GM12878 (cell line): ENCODE data around the gene SLC34A1. TPM values are rescaled to one million over a fixed set of nuclear protein-coding genes. Genes with fewer than 3 reads are reported as not detected.
A peak's percentile ranks its signal among the peaks of the same experiment; 100 is the strongest.

Experiments used
- ATF2 ChIP-seq: IDR thresholded peaks from 2 replicates; pipeline ENCODE4 v1.6.1; 2012; ENCODE audit warnings: low read length, inconsistent platforms
- BACH1 ChIP-seq: fragments of 450-650 bp; IDR thresholded peaks from 2 replicates; pipeline ENCODE4 v1.6.1; 2017; ENCODE audit warnings: mild to moderate bottlenecking, borderline replicate concordance
- BMI1 ChIP-seq: fragments of 450-650 bp; IDR thresholded peaks from 2 replicates; pipeline ENCODE4 v1.6.1; 2016; ENCODE audit warnings: mild to moderate bottlenecking, moderate library complexity, borderline replicate concordance
- CBX3 ChIP-seq: fragments of 200-600 bp; sonication (generic); IDR thresholded peaks from 2 replicates; pipeline ENCODE4 v1.6.1; 2016; ENCODE audit warnings: low read depth, borderline replicate concordance
- CREM ChIP-seq: IDR thresholded peaks from 2 replicates; pipeline ENCODE4 v1.6.1; 2014; ENCODE audit warnings: antibody characterized with exemption, low read depth
- CUX1 ChIP-seq: IDR thresholded peaks from 2 replicates; pipeline ENCODE4 v1.6.1; 2012; ENCODE audit warnings: improper control_type of control experiment, low read depth, low read length; ENCODE audit not compliant: insufficient replicate concordance
- E2F4 ChIP-seq: IDR thresholded peaks from 2 replicates; pipeline ENCODE4 v1.6.1; 2012; ENCODE audit warnings: low read depth, low read length, improper control_type of control experiment
- HDGF ChIP-seq: fragments of 450-650 bp; IDR thresholded peaks from 2 replicates; pipeline ENCODE4 v1.6.1; 2016; ENCODE audit warnings: antibody characterized with exemption
- JUND ChIP-seq: IDR thresholded peaks from 2 replicates; pipeline ENCODE4 v1.6.1; 2012; ENCODE audit warnings: low read depth, mild to moderate bottlenecking, low read length, improper control_type of control experiment, moderate library complexity
- KAT2A ChIP-seq: conservative IDR thresholded peaks from 2 replicates; pipeline ENCODE4 v1.6.1; 2011; ENCODE audit warnings: low read depth, low read length; ENCODE audit not compliant: control insufficient read depth
- MTA2 ChIP-seq: fragments of 450-650 bp; IDR thresholded peaks from 2 replicates; pipeline ENCODE4 v1.6.1; 2016; ENCODE audit warnings: low read depth, mild to moderate bottlenecking, moderate library complexity
- NFXL1 ChIP-seq: fragments of 450-650 bp; IDR thresholded peaks from 2 replicates; pipeline ENCODE4 v1.6.1; 2017; ENCODE audit warnings: antibody characterized with exemption, mild to moderate bottlenecking, borderline replicate concordance
- NKRF ChIP-seq: fragments of 450-650 bp; conservative IDR thresholded peaks from 2 replicates; pipeline ENCODE4 v1.6.1; 2017; ENCODE audit warnings: mild to moderate bottlenecking, moderate library complexity
- PAX8 ChIP-seq: fragments of 450-650 bp; IDR thresholded peaks from 2 replicates; pipeline ENCODE4 v1.6.1; 2017; ENCODE audit warnings: mild to moderate bottlenecking, moderate library complexity
- PBX3 ChIP-seq: IDR thresholded peaks from 2 replicates; pipeline ENCODE4 v1.6.1; 2011; ENCODE audit warnings: mild to moderate bottlenecking, low read depth, low read length, moderate library complexity; ENCODE audit not compliant: insufficient replicate concordance
- RB1 ChIP-seq: fragments of 450-650 bp; formaldehyde crosslinking; IDR thresholded peaks from 2 replicates; pipeline ENCODE4 v1.6.1; 2017; ENCODE audit warnings: mild to moderate bottlenecking, borderline replicate concordance
- SREBF2 ChIP-seq: IDR thresholded peaks from 2 replicates; pipeline ENCODE4 v1.6.1; 2012; ENCODE audit warnings: mild to moderate bottlenecking, low read length
- polyA plus RNA-seq, 11 experiments: library from polyadenylated mRNA; depleted of rRNA in 4 of 11; unstranded in 6 of 11; stranded (reverse) in 5 of 11; fragments of >200 nt; fragmentation: Nextera tagmentation in 4 of 11; fragmentation: Illumina TruSeq in 1 of 11; extraction: Ambion mirVana in 4 of 11; extraction: Trizol in 1 of 11; gene quantifications; 1 replicate in 1 of 11; 2 replicates in 10 of 11; pipeline versions ENCODE4 v1.2.1 to v1.2.3, GENCODE V29; 2011 to 2016; ENCODE audit warnings: inconsistent platforms in 2 of 11, missing spikeins in 2 of 11, low read depth in 1 of 11
- total RNA-seq, 4 experiments: library from RNA; depleted of rRNA in 3 of 4; stranded (reverse); fragments of >200 nt in 3 of 4; fragmentation: Illumina TruSeq in 1 of 4; extraction: Trizol in 1 of 4; gene quantifications; 2 replicates each; pipeline versions ENCODE4 v1.2.1 to v1.2.3, GENCODE V29; 2013 to 2021

SLC34A1 gene
- total and polyA plus RNA-seq, 10 of the 15 experiments (the other 5 are each of a cell fraction or from before 2014, with no cell fraction given) = 0.03 to 0.14 (median 0.09) TPM; not detected in 2

- TF ChIP-seq NKRF (no peak), CREM (peak; percentile 76), CUX1 (no peak), PBX3 (no peak), PAX8 (no peak), CBX3 (no peak), RB1 (no peak), KAT2A (no peak), SREBF2 (no peak), MTA2 (peak; percentile 74), JUND (peak; percentile 84), BACH1 (no peak), BMI1 (no peak), HDGF (peak; percentile 60; the same call in 1 of the 2 replicates), ATF2 (no peak), E2F4 (no peak), NFXL1 (no peak)
Observed at GRCh38 chr5:177364159-177364962, 19.9 kb upstream of the SLC34A1 start (continued).
